HL-60 (cell line): ENCODE results near the gene ZFYVE26.

Experiments used
- DNase-seq, 2 experiments: peaks; one replicate each; pipeline ENCODE4 v3.0.0-alpha.2; 2010 to 2020; ENCODE audit warnings: low read depth in 1 of 2, low spot score in 1 of 2
- H3K27ac ChIP-seq: fragments of 250-450 bp; sonication (Bioruptor Pico); replicated peaks from 2 replicates; pipeline ENCODE4 v1.5.1; 2020; ENCODE audit warnings: mild to moderate bottlenecking, moderate library complexity
- H3K27me3 ChIP-seq: fragments of 250-450 bp; sonication (Bioruptor Pico); 2 replicates; pipeline ENCODE4 v1.5.1; 2021; ENCODE audit warnings: mild to moderate bottlenecking, moderate library complexity; ENCODE audit not compliant: insufficient read depth, poor library complexity, severe bottlenecking
- H3K4me3 ChIP-seq: replicated peaks from 2 replicates; pipeline ENCODE4 v1.5.1; 2011; ENCODE audit warnings: mild to moderate bottlenecking, control low read depth, low read length; ENCODE audit not compliant: insufficient read depth
- CTCF ChIP-seq: IDR thresholded peaks from one replicate; pipeline ENCODE4 v1.5.1; 2011; ENCODE audit warnings: low read length, control low read depth, inconsistent platforms; ENCODE audit not compliant: insufficient read depth
- GABPA ChIP-seq: IDR thresholded peaks from 2 replicates; pipeline ENCODE4 v1.6.1; 2012; ENCODE audit warnings: low read depth
- POLR2AphosphoS5 ChIP-seq: IDR thresholded peaks from 2 replicates; pipeline ENCODE4 v1.6.1; 2012; ENCODE audit warnings: low read depth
- REST ChIP-seq: IDR thresholded peaks from 2 replicates; pipeline ENCODE4 v1.6.1; 2012; ENCODE audit warnings: low read depth; ENCODE audit not compliant: insufficient replicate concordance
- SPI1 ChIP-seq: IDR thresholded peaks from 2 replicates; pipeline ENCODE4 v1.6.1; 2012; ENCODE audit warnings: low read depth, mild to moderate bottlenecking, borderline replicate concordance

ZFYVE26 gene

GRCh38 chr14:67734675-67735074, 81.7 kb downstream of the ZFYVE26 start:
- no peak for DNase-seq
- Histone ChIP-seq H3K4me3 (no peak overlapping the region), H3K27ac (no peak overlapping the region), H3K27me3 (no peaks in the 10 kb centered on the region)
- no peak for TF ChIP-seq CTCF
- TF ChIP-seq POLR2AphosphoS5, result no peak
- TF ChIP-seq REST, result no peak
- no peak for TF ChIP-seq GABPA
- no peak for TF ChIP-seq SPI1

GRCh38 chr14:67733616-67734015, 82.8 kb downstream of the ZFYVE26 start:
- H3K27ac ChIP-seq, result no peak overlapping the region
- H3K27me3 ChIP-seq, result no peaks in the 10 kb centered on the region
- no peak overlapping the region for H3K4me3 ChIP-seq
- no peak for DNase-seq
- TF ChIP-seq GABPA (no peak), CTCF (no peak), REST (no peak), SPI1 (no peak), POLR2AphosphoS5 (no peak)

GRCh38 chr14:67729072-67729885, 87.1 kb downstream of the ZFYVE26 start:
- no peaks in the 10 kb centered on the region for H3K27me3 ChIP-seq
- no peak overlapping the region for H3K4me3 ChIP-seq
- no peak for DNase-seq
- no peak for TF ChIP-seq SPI1
- TF ChIP-seq CTCF, result no peak
- no peak for TF ChIP-seq REST
- no peak for TF ChIP-seq GABPA
- no peak for TF ChIP-seq POLR2AphosphoS5
- no peak overlapping the region for H3K27ac ChIP-seq
